ENCODE results near the gene MYH11. TPM values are rescaled to one million over a fixed set of nuclear protein-coding genes. Genes with fewer than 3 reads are reported as not detected.

The MYH11 gene
- total and polyA plus RNA-seq, 10 of the 15 experiments (the other 5 are each of a cell fraction or from before 2014, with no cell fraction given) = 0.01 to 1.9 (median 0.13) TPM; not detected in 1

GRCh38 chr16:15701975-15702970 is 154.6 kb downstream of the MYH11 start (continued):
- TF ChIP-seq E2F8 (IDR thresholded peaks at IDR 0.05; ENCODE audit: low read depth, partially characterized antibody) = no peak
- TF ChIP-seq EED (IDR thresholded peaks at IDR 0.05; ENCODE audit: low read depth) = no peak

GRCh38 chr16:15701367-15701766 is 155.5 kb downstream of the MYH11 start:
- no TSS peak for BruUV-seq (replicated peaks)
- intact Hi-C loops (cut with micrococcal nuclease; ENCODE audit: unreplicated experiment) = loop anchor here (10.0 kb wide), 1 partner anchor 277 kb away; no protein-coding TSS in a partner anchor

More at GRCh38 chr16:15701367-15701766, 155.5 kb downstream of the MYH11 start:
- ChIA-PET RAD21 (ENCODE audit: unreplicated experiment) (no interaction called here), SMC1A (ENCODE audit: uncharacterized antibody, unreplicated experiment) (no interaction called here), POLR2A (no interaction called here), CTCF (interaction anchor here (0.6 kb wide), 1 partner anchor 232 kb away, joined by 3 read pairs; no protein-coding TSS in a partner anchor)
- ATAC-seq (no peak), FAIRE-seq (no peak), DNase-seq (ENCODE audit: low read depth, low spot score) (no peak)
- H3K4me2 ChIP-seq (ENCODE audit: control insufficient read depth, insufficient read depth) = no peak overlapping the region
- H3K79me2 ChIP-seq (ENCODE audit: control insufficient read depth, insufficient read depth, low read length) = no peaks in the 10 kb centered on the region
- no peaks in the 10 kb centered on the region for H3K9me3 ChIP-seq (replicated peaks; ENCODE audit: control insufficient read depth, insufficient read depth, low read length)
- H3K9ac ChIP-seq (ENCODE audit: control insufficient read depth, insufficient read depth, low read length) = no peak overlapping the region
- H3K27ac ChIP-seq (ENCODE audit: control insufficient read depth, insufficient read depth) = no peak overlapping the region
- TF ChIP-seq SMAD5 (IDR thresholded peaks at IDR 0.05; ENCODE audit: low read depth) (no peak), CHD1 (IDR thresholded peaks at IDR 0.05; ENCODE audit: low read depth, low read length) (no peak), RAD51 (IDR thresholded peaks at IDR 0.05) (no peak), ZNF384 (IDR thresholded peaks at IDR 0.05; ENCODE audit: borderline replicate concordance, low read depth, low read length) (no peak)
- in situ Hi-C loops (cut with MboI) = no loop called here
- peaks cover 27 to 40% of the 10 kb centered on the region in 2 experiments for H3K36me3 ChIP-seq (ENCODE audit: control insufficient read depth in 2 of 2, insufficient read depth in 2 of 2, low read length in 1 of 2)
- no peaks in the 10 kb centered on the region for H4K20me1 ChIP-seq (ENCODE audit: control insufficient read depth, insufficient read depth)
- no peak overlapping the region for H3K4me3 ChIP-seq
- H3K27me3 ChIP-seq (replicated peaks in 1 of 2; ENCODE audit: control insufficient read depth in 2 of 2, insufficient read depth in 2 of 2, low read length in 1 of 2) = no peaks in the 10 kb centered on the region
- no peak overlapping the region for H2AFZ ChIP-seq (ENCODE audit: control insufficient read depth, low read depth, low read length)
- WGBS (ENCODE audit: insufficient coverage, insufficient replicate concordance, low lambda C conversion rate, missing lambda C conversion rate) = 80% methylated on average over 6 of the region's 6 CpGs
- H3K4me1 ChIP-seq (ENCODE audit: control insufficient read depth, insufficient read depth, low read length) = no peaks in the 10 kb centered on the region
